Endothelial cell of umbilical vein (primary cell): Measurements from ENCODE around the gene HECTD2. TPM values are rescaled to one million over a fixed set of nuclear protein-coding genes. Genes with fewer than 3 reads are reported as not detected.
"Not testable (repeated sequence)": the region's sequence is repeated elsewhere in the genome, so short reads cannot be mapped to it uniquely, and the experiment has no call there.

Source experiments
- BruUV-seq: library from RNA; stranded (reverse); fragments of 400-500 nt; replicated peaks from 2 replicates; lab custom pipeline; 2021; lab: Mats Ljungman, UMichigan
- CTCF ChIA-PET: fragments of 300-600, 350-600 bp; sonication (Branson Sonifier 250); formaldehyde crosslinking; loops from one replicate; lab custom pipeline; 2021; ENCODE audit warnings: antibody characterized with exemption, inconsistent platforms; lab: Charles Lee
- POLR2A ChIA-PET: fragments of 300-600, 350-600 bp; sonication (Branson Sonifier 250); formaldehyde crosslinking; loops from one replicate; lab custom pipeline; 2021; ENCODE audit warnings: antibody characterized with exemption, inconsistent platforms; lab: Charles Lee
- DNase-seq: peaks from one replicate; pipeline ENCODE4 v3.0.0-alpha.2; 2011; ENCODE audit warnings: low read depth, low spot score
- FAIRE-seq: peaks from 2 replicates; lab custom pipeline; 2011; peaks lifted over from hg19 to GRCh38; lab: Jason Lieb, UNC
- H2AFZ ChIP-seq: 2 replicates; pipeline ENCODE4 v1.6.0; 2012; ENCODE audit warnings: low read depth, low read length, control low read depth, inconsistent platforms
- H3K27ac ChIP-seq: 2 replicates; pipeline ENCODE4 v1.5.1; 2011; ENCODE audit warnings: low read depth, mild to moderate bottlenecking, control low read depth, low read length, moderate library complexity; ENCODE audit not compliant: insufficient read depth
- H3K27me3 ChIP-seq, 2 experiments: 2 replicates each; pipeline versions ENCODE4 v1.6.0 to v1.6.1; 2011; ENCODE audit warnings: low read length in 2 of 2, mixed read lengths in 1 of 2; ENCODE audit not compliant: control insufficient read depth in 2 of 2, insufficient read depth in 2 of 2
- H3K36me3 ChIP-seq, 2 experiments: 2 replicates in 1 of 2; 3 replicates in 1 of 2; pipeline ENCODE4 v1.5.1; 2011; ENCODE audit warnings: low read length in 2 of 2, mild to moderate bottlenecking in 1 of 2, moderate library complexity in 1 of 2; ENCODE audit not compliant: control insufficient read depth in 2 of 2, insufficient read depth in 2 of 2; ENCODE audit errors: extremely low read depth in 1 of 2
- H3K4me1 ChIP-seq: 3 replicates; pipeline ENCODE4 v1.5.1; 2011; ENCODE audit warnings: mild to moderate bottlenecking, low read length; ENCODE audit not compliant: control insufficient read depth, insufficient read depth; ENCODE audit errors: extremely low read depth
- H3K4me2 ChIP-seq: 2 replicates; pipeline ENCODE4 v1.6.1; 2011; ENCODE audit warnings: low read length, control low read depth, mixed read lengths; ENCODE audit not compliant: insufficient read depth
- H3K4me3 ChIP-seq, 3 experiments: fragments of 200-600 bp in 1 of 3; sonication (generic), shearing (Covaris generic) in 1 of 3; replicated peaks in 1 of 3; 2 replicates each; pipeline ENCODE4 v1.5.1; 2011 to 2016; ENCODE audit warnings: control low read depth in 3 of 3, low read length in 3 of 3, mild to moderate bottlenecking in 2 of 3, inconsistent platforms in 1 of 3, low read depth in 1 of 3, moderate library complexity in 1 of 3; ENCODE audit not compliant: insufficient read depth in 1 of 3
- H3K79me2 ChIP-seq: 2 replicates; pipeline ENCODE4 v1.6.0; 2012; ENCODE audit warnings: low read length, inconsistent platforms; ENCODE audit not compliant: control insufficient read depth, insufficient read depth
- H3K9ac ChIP-seq: replicated peaks from 2 replicates; pipeline ENCODE3; 2011; ENCODE audit warnings: low read length, control low read depth; ENCODE audit not compliant: insufficient read depth; ENCODE audit errors: extremely low read depth
- H3K9me1 ChIP-seq: replicated peaks from 3 replicates; pipeline ENCODE4 v1.6.0; 2011; ENCODE audit warnings: mild to moderate bottlenecking, low read length; ENCODE audit not compliant: control insufficient read depth, insufficient read depth; ENCODE audit errors: extremely low read depth
- H3K9me3 ChIP-seq: replicated peaks from 2 replicates; pipeline ENCODE4 v1.5.1; 2012; ENCODE audit warnings: low read length, inconsistent platforms; ENCODE audit not compliant: control insufficient read depth, insufficient read depth
- H4K20me1 ChIP-seq: replicated peaks from 2 replicates; pipeline ENCODE3; 2011; ENCODE audit warnings: mild to moderate bottlenecking, low read length; ENCODE audit not compliant: control insufficient read depth, insufficient read depth; ENCODE audit errors: extremely low read depth
- EZH2 ChIP-seq: IDR thresholded peaks from 2 replicates; pipeline ENCODE4 v1.6.1; 2012; ENCODE audit warnings: borderline replicate concordance, low read depth, mild to moderate bottlenecking, moderate library complexity, low read length, inconsistent platforms; ENCODE audit not compliant: severe bottlenecking
- FOS ChIP-seq: IDR thresholded peaks from 2 replicates; pipeline ENCODE4 v1.6.1; 2011; ENCODE audit warnings: mild to moderate bottlenecking, low read length, moderate library complexity, borderline replicate concordance; ENCODE audit not compliant: insufficient read depth
- GATA2 ChIP-seq: IDR thresholded peaks from 2 replicates; pipeline ENCODE4 v1.7.0; 2011; ENCODE audit warnings: low read depth, mild to moderate bottlenecking, moderate library complexity, mixed read lengths, low read length; ENCODE audit not compliant: insufficient read length, insufficient read depth
- JUN ChIP-seq: IDR thresholded peaks from 2 replicates; pipeline ENCODE4 v1.6.1; 2011; ENCODE audit warnings: borderline replicate concordance, low read depth; ENCODE audit not compliant: insufficient read length, insufficient read depth
- MYC ChIP-seq: IDR thresholded peaks from one replicate; pipeline ENCODE4 v1.6.1; 2011; ENCODE audit warnings: mild to moderate bottlenecking, low read depth, low read length
- POLR2A ChIP-seq: IDR thresholded peaks from 2 replicates; pipeline ENCODE4 v1.6.1; 2012; ENCODE audit warnings: low read depth, mild to moderate bottlenecking, control low read depth, low read length
- POLR2AphosphoS5 ChIP-seq: IDR thresholded peaks from 2 replicates; pipeline ENCODE4 v1.6.1; 2012; ENCODE audit warnings: low read depth, mild to moderate bottlenecking, control low read depth, low read length, moderate library complexity; ENCODE audit not compliant: insufficient read depth
- dilution Hi-C: fragments of 300-500 bp; cut with MboI; formaldehyde crosslinking; loops from one replicate; pipeline ENCODE4 v1.15.0; 2019; ENCODE audit warnings: low sequenced_read_pairs; ENCODE audit not compliant: extremely low pct_ligation_motif_present
- intact Hi-C: fragments of 100-400 bp; cut with micrococcal nuclease; formaldehyde crosslinking; loops from one replicate; pipeline ENCODE4 v1.10.0; 2022
- polyA plus RNA-seq, 4 experiments: library from polyadenylated mRNA; depleted of rRNA in 3 of 4; stranded (reverse) in 3 of 4; unstranded in 1 of 4; fragments of >200 nt; gene quantifications; 2 replicates each; pipeline versions ENCODE4 v1.2.1 to v1.2.3, GENCODE V29; 2011 to 2012; ENCODE audit warnings: missing spikeins in 1 of 4
- total RNA-seq: library from RNA; stranded (reverse); gene quantifications from 2 replicates; pipeline ENCODE4 v1.2.3, GENCODE V29; 2021
- TF ChIP-seq, protein P1 (sequence below): IDR thresholded peaks from 2 replicates; pipeline ENCODE4 v1.6.1; 2011; ENCODE audit not compliant: insufficient read depth, insufficient read length
- TF ChIP-seq, protein P2 (sequence below), 2 donors: IDR thresholded peaks; 1 replicate in 1 of 2; 2 replicates in 1 of 2; pipeline ENCODE4 v1.5.1; 2011; ENCODE audit warnings: low read length in 2 of 2, mild to moderate bottlenecking in 2 of 2, moderate library complexity in 2 of 2, control low read depth in 1 of 2, inconsistent platforms in 1 of 2, low read depth in 1 of 2; ENCODE audit not compliant: insufficient read depth in 1 of 2; ENCODE audit errors: extremely low read depth in 1 of 2

The HECTD2 gene
- total and polyA plus RNA-seq, 2 donors (not counting 3 experiments of a cell fraction or from before 2014, with no cell fraction given) = 4.2 to 10.7 TPM

GRCh38 chr10:91360461-91360860, 49.7 kb upstream of the HECTD2 start:
- TF ChIP-seq POLR2AphosphoS5 (no peak), JUN (no peak), GATA2 (no peak), EZH2 (no peak), MYC (no peak), FOS (no peak), POLR2A (no peak)
- TF ChIP-seq, protein P1, sequence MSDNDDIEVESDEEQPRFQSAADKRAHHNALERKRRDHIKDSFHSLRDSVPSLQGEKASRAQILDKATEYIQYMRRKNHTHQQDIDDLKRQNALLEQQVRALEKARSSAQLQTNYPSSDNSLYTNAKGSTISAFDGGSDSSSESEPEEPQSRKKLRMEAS = no peak
- TF ChIP-seq, protein P2, sequence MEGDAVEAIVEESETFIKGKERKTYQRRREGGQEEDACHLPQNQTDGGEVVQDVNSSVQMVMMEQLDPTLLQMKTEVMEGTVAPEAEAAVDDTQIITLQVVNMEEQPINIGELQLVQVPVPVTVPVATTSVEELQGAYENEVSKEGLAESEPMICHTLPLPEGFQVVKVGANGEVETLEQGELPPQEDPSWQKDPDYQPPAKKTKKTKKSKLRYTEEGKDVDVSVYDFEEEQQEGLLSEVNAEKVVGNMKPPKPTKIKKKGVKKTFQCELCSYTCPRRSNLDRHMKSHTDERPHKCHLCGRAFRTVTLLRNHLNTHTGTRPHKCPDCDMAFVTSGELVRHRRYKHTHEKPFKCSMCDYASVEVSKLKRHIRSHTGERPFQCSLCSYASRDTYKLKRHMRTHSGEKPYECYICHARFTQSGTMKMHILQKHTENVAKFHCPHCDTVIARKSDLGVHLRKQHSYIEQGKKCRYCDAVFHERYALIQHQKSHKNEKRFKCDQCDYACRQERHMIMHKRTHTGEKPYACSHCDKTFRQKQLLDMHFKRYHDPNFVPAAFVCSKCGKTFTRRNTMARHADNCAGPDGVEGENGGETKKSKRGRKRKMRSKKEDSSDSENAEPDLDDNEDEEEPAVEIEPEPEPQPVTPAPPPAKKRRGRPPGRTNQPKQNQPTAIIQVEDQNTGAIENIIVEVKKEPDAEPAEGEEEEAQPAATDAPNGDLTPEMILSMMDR (IDR thresholded peaks at IDR 0.05; ENCODE audit: extremely low read depth in 1 of 2, insufficient read depth in 1 of 2, low read depth in 1 of 2, low read length in 2 of 2) = no peak
- H4K20me1 ChIP-seq = no peaks in the 10 kb centered on the region
- H3K27ac ChIP-seq = no peak overlapping the region
- no peak for FAIRE-seq
- dilution Hi-C loops (no loop called here), intact Hi-C loops (no loop called here)
- H3K79me2 ChIP-seq = no peaks in the 10 kb centered on the region
- H3K9me3 ChIP-seq = no peaks in the 10 kb centered on the region
- CTCF ChIA-PET = no interaction called here
- no peak overlapping the region for H3K4me3 ChIP-seq
- H3K9me1 ChIP-seq = no peaks in the 10 kb centered on the region
- no peak overlapping the region for H3K4me2 ChIP-seq
- H3K9ac ChIP-seq = no peak overlapping the region
- POLR2A ChIA-PET = no interaction called here
- H3K36me3 ChIP-seq = no peaks in the 10 kb centered on the region
- peaks cover 18 to 31% of the 10 kb centered on the region in 2 experiments for H3K27me3 ChIP-seq
- H2AFZ ChIP-seq = no peak overlapping the region
- BruUV-seq = no TSS peak
- no peaks in the 10 kb centered on the region for H3K4me1 ChIP-seq
- DNase-seq = no peak

- FAIRE-seq, intact Hi-C loops: not testable (repeated sequence)
Measured at GRCh38 chr10:91365519-91365918, 44.6 kb upstream of the HECTD2 start.

More at GRCh38 chr10:91365519-91365918, 44.6 kb upstream of the HECTD2 start:
- BruUV-seq, H3K9me3 ChIP-seq, DNase-seq, H3K4me1 ChIP-seq, POLR2A ChIA-PET, H3K27me3 ChIP-seq, H3K9ac ChIP-seq, H2AFZ ChIP-seq, H3K4me3 ChIP-seq, H4K20me1 ChIP-seq, H3K27ac ChIP-seq, H3K36me3 ChIP-seq, H3K9me1 ChIP-seq, CTCF ChIA-PET, H3K4me2 ChIP-seq, dilution Hi-C loops, H3K79me2 ChIP-seq: not testable (repeated sequence)
